ENCODE data around the gene SLC25A12. TPM values are rescaled to one million over a fixed set of nuclear protein-coding genes. Genes with fewer than 3 reads are reported as not detected.

SLC25A12 gene
- total and polyA plus RNA-seq, 10 of the 15 experiments (the other 5 are each of a cell fraction or from before 2014, with no cell fraction given): 20.9 to 50.0 (median 33.0) TPM

DNA sequence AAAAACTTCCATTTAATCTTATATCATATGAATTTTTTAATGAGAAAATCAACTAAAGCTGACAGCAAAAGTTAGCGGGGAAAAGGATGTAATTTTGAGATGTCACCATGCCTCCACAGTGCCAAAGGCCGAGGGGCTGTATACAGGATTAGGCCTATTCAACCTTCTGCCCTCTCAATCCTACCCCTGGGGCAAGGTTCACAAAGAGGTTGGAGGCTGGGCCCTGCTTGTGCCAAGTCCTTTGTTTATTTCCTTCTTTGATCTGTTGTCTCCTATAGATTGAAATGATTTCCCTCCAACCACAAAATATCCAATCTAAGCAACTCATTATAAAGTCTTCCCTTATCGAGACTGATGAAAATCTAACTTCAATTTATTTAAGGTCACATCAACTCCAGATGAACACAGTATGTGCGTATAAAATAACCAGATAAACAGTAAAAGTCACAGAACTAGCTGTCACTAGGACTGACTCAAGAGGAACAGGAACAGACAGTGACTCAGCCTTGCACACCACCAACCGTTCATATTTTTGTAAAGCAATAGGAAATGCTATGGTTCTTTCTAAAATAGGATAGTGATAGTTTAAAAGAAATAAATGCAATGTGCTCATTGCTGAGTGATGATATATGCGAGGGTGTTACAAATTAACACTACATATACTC, 95.8 kb downstream of the SLC25A12 start (continued):
- TF ChIP-seq, protein P1, sequence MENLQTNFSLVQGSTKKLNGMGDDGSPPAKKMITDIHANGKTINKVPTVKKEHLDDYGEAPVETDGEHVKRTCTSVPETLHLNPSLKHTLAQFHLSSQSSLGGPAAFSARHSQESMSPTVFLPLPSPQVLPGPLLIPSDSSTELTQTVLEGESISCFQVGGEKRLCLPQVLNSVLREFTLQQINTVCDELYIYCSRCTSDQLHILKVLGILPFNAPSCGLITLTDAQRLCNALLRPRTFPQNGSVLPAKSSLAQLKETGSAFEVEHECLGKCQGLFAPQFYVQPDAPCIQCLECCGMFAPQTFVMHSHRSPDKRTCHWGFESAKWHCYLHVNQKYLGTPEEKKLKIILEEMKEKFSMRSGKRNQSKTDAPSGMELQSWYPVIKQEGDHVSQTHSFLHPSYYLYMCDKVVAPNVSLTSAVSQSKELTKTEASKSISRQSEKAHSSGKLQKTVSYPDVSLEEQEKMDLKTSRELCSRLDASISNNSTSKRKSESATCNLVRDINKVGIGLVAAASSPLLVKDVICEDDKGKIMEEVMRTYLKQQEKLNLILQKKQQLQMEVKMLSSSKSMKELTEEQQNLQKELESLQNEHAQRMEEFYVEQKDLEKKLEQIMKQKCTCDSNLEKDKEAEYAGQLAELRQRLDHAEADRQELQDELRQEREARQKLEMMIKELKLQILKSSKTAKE (IDR thresholded peaks at IDR 0.05; ENCODE audit: low read depth, poor library complexity, severe bottlenecking): no peak
- TF ChIP-seq, protein P2, sequence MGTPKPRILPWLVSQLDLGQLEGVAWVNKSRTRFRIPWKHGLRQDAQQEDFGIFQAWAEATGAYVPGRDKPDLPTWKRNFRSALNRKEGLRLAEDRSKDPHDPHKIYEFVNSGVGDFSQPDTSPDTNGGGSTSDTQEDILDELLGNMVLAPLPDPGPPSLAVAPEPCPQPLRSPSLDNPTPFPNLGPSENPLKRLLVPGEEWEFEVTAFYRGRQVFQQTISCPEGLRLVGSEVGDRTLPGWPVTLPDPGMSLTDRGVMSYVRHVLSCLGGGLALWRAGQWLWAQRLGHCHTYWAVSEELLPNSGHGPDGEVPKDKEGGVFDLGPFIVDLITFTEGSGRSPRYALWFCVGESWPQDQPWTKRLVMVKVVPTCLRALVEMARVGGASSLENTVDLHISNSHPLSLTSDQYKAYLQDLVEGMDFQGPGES (IDR thresholded peaks at IDR 0.05): no peak
- TF ChIP-seq, protein P3, sequence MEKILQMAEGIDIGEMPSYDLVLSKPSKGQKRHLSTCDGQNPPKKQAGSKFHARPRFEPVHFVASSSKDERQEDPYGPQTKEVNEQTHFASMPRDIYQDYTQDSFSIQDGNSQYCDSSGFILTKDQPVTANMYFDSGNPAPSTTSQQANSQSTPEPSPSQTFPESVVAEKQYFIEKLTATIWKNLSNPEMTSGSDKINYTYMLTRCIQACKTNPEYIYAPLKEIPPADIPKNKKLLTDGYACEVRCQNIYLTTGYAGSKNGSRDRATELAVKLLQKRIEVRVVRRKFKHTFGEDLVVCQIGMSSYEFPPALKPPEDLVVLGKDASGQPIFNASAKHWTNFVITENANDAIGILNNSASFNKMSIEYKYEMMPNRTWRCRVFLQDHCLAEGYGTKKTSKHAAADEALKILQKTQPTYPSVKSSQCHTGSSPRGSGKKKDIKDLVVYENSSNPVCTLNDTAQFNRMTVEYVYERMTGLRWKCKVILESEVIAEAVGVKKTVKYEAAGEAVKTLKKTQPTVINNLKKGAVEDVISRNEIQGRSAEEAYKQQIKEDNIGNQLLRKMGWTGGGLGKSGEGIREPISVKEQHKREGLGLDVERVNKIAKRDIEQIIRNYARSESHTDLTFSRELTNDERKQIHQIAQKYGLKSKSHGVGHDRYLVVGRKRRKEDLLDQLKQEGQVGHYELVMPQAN (conservative IDR thresholded peaks at IDR 0.05): no peak
- no peak for TF ChIP-seq SREBF1 (IDR thresholded peaks at IDR 0.05; ENCODE audit: low read length)
- TF ChIP-seq ZZZ3 (IDR thresholded peaks at IDR 0.05; ENCODE audit: control insufficient read depth, insufficient read length, low read depth): no peak

DNA sequence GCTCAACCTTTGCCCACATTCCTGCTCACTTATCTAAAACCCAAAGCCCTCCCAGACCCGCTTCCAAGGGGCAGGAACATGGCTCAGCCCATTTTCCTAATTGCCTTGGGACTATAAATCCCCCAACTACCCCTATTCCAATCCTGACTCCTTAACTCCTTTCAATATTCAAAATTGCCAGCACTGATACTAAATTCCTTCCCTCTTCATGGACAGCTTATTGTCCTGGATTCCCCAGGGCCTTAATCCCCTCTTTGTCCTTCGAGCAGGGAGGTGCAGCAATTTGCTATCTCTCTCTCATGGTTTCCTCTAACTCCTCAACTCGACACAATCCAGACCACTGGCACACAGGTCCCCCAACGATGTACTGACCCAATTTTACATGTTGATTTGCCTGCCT, 99.1 kb downstream of the SLC25A12 start:
- in situ Hi-C loops (cut with MboI) (no loop called here), intact Hi-C loops (cut with micrococcal nuclease; ENCODE audit: unreplicated experiment) (no loop called here)
- BruUV-seq (replicated peaks): no TSS peak
- 75% methylated on average over 4 of the region's 4 CpGs for WGBS (ENCODE audit: insufficient coverage, insufficient replicate concordance, low lambda C conversion rate, missing lambda C conversion rate)
- no peaks in the 10 kb centered on the region for H3K79me2 ChIP-seq (ENCODE audit: control insufficient read depth, insufficient read depth, low read length)
- no peak overlapping the region for H3K9ac ChIP-seq (ENCODE audit: control insufficient read depth, insufficient read depth, low read length)
- SMC1A ChIA-PET (ENCODE audit: uncharacterized antibody, unreplicated experiment): no interaction called here
- ATAC-seq (no peak), DNase-seq (ENCODE audit: low read depth, low spot score) (no peak), FAIRE-seq (no peak)
- H2AFZ ChIP-seq (ENCODE audit: control insufficient read depth, low read depth, low read length): no peak overlapping the region
- no peak overlapping the region for H3K27ac ChIP-seq (ENCODE audit: control insufficient read depth, insufficient read depth)
- H3K27me3 ChIP-seq (replicated peaks in 1 of 2; ENCODE audit: control insufficient read depth in 2 of 2, insufficient read depth in 2 of 2, low read length in 1 of 2): no peaks in the 10 kb centered on the region; a peak in 1 of 4 replicates
- H4K20me1 ChIP-seq (ENCODE audit: control insufficient read depth, insufficient read depth): no peaks in the 10 kb centered on the region
- no peaks in the 10 kb centered on the region for H3K9me3 ChIP-seq (replicated peaks; ENCODE audit: control insufficient read depth, insufficient read depth, low read length)
- peaks cover 4 to 18% of the 10 kb centered on the region in 2 experiments for H3K36me3 ChIP-seq (ENCODE audit: control insufficient read depth in 2 of 2, insufficient read depth in 2 of 2, low read length in 1 of 2)
- no peaks in the 10 kb centered on the region for H3K4me1 ChIP-seq (ENCODE audit: control insufficient read depth, insufficient read depth, low read length)
- POLR2A ChIA-PET: interaction anchor here (0.7 kb wide), 1 partner anchor 200 kb away, joined by 4 read pairs; no protein-coding TSS in a partner anchor
- no peak overlapping the region for H3K4me3 ChIP-seq
- H3K4me2 ChIP-seq (ENCODE audit: control insufficient read depth, insufficient read depth): no peak overlapping the region
- CTCF ChIA-PET: interaction anchor here (0.7 kb wide), 1 partner anchor 108 kb away, joined by 3 read pairs; no protein-coding TSS in a partner anchor
- RAD21 ChIA-PET (ENCODE audit: unreplicated experiment): no interaction called here
- TF ChIP-seq CBX3 (IDR thresholded peaks at IDR 0.05; ENCODE audit: borderline replicate concordance, low read depth) (no peak), BACH1 (IDR thresholded peaks at IDR 0.05; ENCODE audit: borderline replicate concordance) (no peak), POLR2A (IDR thresholded peaks at IDR 0.05; ENCODE audit: low read depth, low read length) (no peak), PRDM15 (CRISPR knock-in tag; IDR thresholded peaks at IDR 0.05) (no peak), RFX5 (IDR thresholded peaks at IDR 0.05; ENCODE audit: low read depth, low read length) (no peak), SRF (IDR thresholded peaks at IDR 0.05; ENCODE audit: low read depth in 2 of 2, low read length in 2 of 2) (no peak)
